ENCODE measurements around the gene NME4. TPM values are rescaled to one million over a fixed set of nuclear protein-coding genes. Genes with fewer than 3 reads are reported as not detected.

Gene NME4
- total RNA-seq, 1 experiment from 2014 or later, result 140 TPM

DNA sequence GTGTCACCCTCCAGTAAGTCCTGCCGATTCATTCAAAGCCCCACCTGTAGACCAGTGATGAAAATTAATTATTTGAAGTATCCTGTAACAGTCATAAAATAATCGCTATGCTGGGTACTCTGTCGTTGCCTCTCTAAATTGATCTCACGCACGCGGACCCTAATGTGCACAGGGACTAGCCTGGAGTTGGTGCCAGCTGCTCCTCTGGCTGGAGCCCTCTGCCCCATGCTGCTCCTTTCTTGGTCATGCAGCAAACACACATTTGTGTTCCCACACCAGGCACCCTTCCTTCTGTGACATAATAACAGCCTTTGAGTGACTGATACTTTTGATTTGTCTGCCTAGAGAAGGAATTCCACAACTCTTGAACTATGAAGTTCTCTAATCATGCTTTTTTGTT, 44.4 kb downstream of the NME4 start:
- DNase-seq, result no peak
- Mint-ChIP-seq H3K27me3 (ENCODE audit: insufficient read depth, unreplicated experiment) (no peaks in the 10 kb centered on the region), H3K4me3 (ENCODE audit: unreplicated experiment) (no peak overlapping the region), H3K4me1 (ENCODE audit: low read depth, unreplicated experiment) (no peaks in the 10 kb centered on the region), H3K27ac (ENCODE audit: unreplicated experiment) (no peak overlapping the region), H3K9me3 (ENCODE audit: unreplicated experiment) (no peaks in the 10 kb centered on the region), H3K36me3 (ENCODE audit: insufficient read depth, unreplicated experiment) (no peaks in the 10 kb centered on the region)
- TF ChIP-seq, protein P1, sequence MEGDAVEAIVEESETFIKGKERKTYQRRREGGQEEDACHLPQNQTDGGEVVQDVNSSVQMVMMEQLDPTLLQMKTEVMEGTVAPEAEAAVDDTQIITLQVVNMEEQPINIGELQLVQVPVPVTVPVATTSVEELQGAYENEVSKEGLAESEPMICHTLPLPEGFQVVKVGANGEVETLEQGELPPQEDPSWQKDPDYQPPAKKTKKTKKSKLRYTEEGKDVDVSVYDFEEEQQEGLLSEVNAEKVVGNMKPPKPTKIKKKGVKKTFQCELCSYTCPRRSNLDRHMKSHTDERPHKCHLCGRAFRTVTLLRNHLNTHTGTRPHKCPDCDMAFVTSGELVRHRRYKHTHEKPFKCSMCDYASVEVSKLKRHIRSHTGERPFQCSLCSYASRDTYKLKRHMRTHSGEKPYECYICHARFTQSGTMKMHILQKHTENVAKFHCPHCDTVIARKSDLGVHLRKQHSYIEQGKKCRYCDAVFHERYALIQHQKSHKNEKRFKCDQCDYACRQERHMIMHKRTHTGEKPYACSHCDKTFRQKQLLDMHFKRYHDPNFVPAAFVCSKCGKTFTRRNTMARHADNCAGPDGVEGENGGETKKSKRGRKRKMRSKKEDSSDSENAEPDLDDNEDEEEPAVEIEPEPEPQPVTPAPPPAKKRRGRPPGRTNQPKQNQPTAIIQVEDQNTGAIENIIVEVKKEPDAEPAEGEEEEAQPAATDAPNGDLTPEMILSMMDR (IDR thresholded peaks at IDR 0.05; ENCODE audit: insufficient read depth in 1 of 2, low read depth in 1 of 2, low read length in 1 of 2, severe bottlenecking in 1 of 2, unreplicated experiment in 1 of 2), result no peak
- no peaks in the 10 kb centered on the region for H3K36me3 ChIP-seq (ENCODE audit: control insufficient read depth, insufficient read depth, low read length)
- BruUV-seq (replicated peaks), result no TSS peak
- no peak overlapping the region for H3K4me3 ChIP-seq (ENCODE audit: low read depth, low read length)
- intact Hi-C loops (cut with micrococcal nuclease; ENCODE audit: unreplicated experiment), result no loop called here
- H3K27me3 ChIP-seq (replicated peaks; ENCODE audit: control insufficient read depth, insufficient read depth, low read length), result no peaks in the 10 kb centered on the region
- ChIA-PET CTCF (no interaction called here), POLR2A (no interaction called here)
- H3K4me1 ChIP-seq, result no peaks in the 10 kb centered on the region
- H3K9me3 ChIP-seq, result no peaks in the 10 kb centered on the region

DNA sequence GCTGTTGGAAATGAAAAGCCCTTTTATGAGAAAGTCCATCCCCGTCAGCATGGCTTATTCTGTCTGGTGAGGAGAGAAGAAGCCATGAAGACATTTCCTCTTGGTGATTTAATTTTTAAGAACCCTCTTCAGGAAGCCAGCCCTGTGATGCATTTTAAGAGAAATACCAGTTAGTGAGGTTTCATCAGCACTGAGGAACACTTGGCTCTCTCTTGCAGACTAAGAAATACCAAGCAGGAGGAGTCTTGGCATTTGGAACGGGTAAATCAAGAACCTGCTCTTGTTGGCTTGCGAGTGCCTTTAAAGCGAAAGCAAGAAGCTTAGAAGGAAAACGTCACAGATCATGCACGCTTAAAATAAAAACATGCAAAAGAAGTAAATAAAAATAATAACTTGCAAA, 46.0 kb downstream of the NME4 start:
- TF ChIP-seq, protein P1 (IDR thresholded peaks at IDR 0.05; ENCODE audit: insufficient read depth in 1 of 2, low read depth in 1 of 2, low read length in 1 of 2, severe bottlenecking in 1 of 2, unreplicated experiment in 1 of 2), result no peak
- BruUV-seq (replicated peaks), result no TSS peak
- DNase-seq, result no peak
- Mint-ChIP-seq H3K4me3 (ENCODE audit: unreplicated experiment) (no peak overlapping the region), H3K9me3 (ENCODE audit: unreplicated experiment) (no peaks in the 10 kb centered on the region), H3K27me3 (ENCODE audit: insufficient read depth, unreplicated experiment) (no peaks in the 10 kb centered on the region), H3K4me1 (ENCODE audit: low read depth, unreplicated experiment) (no peaks in the 10 kb centered on the region), H3K27ac (ENCODE audit: unreplicated experiment) (no peak overlapping the region), H3K36me3 (ENCODE audit: insufficient read depth, unreplicated experiment) (no peaks in the 10 kb centered on the region)
- H3K4me3 ChIP-seq (ENCODE audit: low read depth, low read length), result no peak overlapping the region
- no peaks in the 10 kb centered on the region for H3K9me3 ChIP-seq
- no peaks in the 10 kb centered on the region for H3K36me3 ChIP-seq (ENCODE audit: control insufficient read depth, insufficient read depth, low read length)
- intact Hi-C loops (cut with micrococcal nuclease; ENCODE audit: unreplicated experiment), result no loop called here
- H3K4me1 ChIP-seq, result no peaks in the 10 kb centered on the region
- ChIA-PET POLR2A (no interaction called here), CTCF (no interaction called here)
- no peaks in the 10 kb centered on the region for H3K27me3 ChIP-seq (replicated peaks; ENCODE audit: control insufficient read depth, insufficient read depth, low read length)

DNA sequence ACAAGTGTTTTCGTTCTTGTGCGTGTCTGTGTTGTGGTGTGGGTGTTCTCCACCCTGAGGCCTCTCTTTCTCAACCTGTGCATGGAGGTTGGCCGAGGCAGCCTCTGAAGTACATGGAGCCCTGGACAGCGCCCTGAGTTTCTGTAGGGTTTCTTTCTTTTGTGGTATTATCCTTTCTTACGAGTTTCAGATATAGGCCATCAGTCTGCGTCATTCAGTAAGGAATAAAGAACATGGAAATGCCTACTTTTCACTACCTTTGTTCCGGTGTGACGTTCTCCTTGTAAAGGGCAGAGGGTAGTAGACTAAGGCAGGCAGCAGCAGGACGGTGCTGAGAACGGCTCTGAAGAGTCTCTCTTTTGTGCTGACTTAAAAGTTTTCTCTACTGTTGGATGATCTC, 47.0 kb downstream of the NME4 start:
- no peaks in the 10 kb centered on the region for H3K36me3 ChIP-seq (ENCODE audit: control insufficient read depth, insufficient read depth, low read length)
- Mint-ChIP-seq H3K4me3 (ENCODE audit: unreplicated experiment) (no peak overlapping the region), H3K27me3 (ENCODE audit: insufficient read depth, unreplicated experiment) (no peaks in the 10 kb centered on the region), H3K4me1 (ENCODE audit: low read depth, unreplicated experiment) (no peaks in the 10 kb centered on the region), H3K9me3 (ENCODE audit: unreplicated experiment) (no peaks in the 10 kb centered on the region), H3K36me3 (ENCODE audit: insufficient read depth, unreplicated experiment) (no peaks in the 10 kb centered on the region), H3K27ac (ENCODE audit: unreplicated experiment) (no peak overlapping the region)
- no TSS peak for BruUV-seq (replicated peaks)
- DNase-seq, result no peak
- H3K9me3 ChIP-seq, result no peaks in the 10 kb centered on the region
- H3K4me3 ChIP-seq (ENCODE audit: low read depth, low read length), result no peak overlapping the region
- TF ChIP-seq, protein P1 (IDR thresholded peaks at IDR 0.05; ENCODE audit: insufficient read depth in 1 of 2, low read depth in 1 of 2, low read length in 1 of 2, severe bottlenecking in 1 of 2, unreplicated experiment in 1 of 2), result no peak
- no peaks in the 10 kb centered on the region for H3K27me3 ChIP-seq (replicated peaks; ENCODE audit: control insufficient read depth, insufficient read depth, low read length)
- no peaks in the 10 kb centered on the region for H3K4me1 ChIP-seq
- ChIA-PET POLR2A (no interaction called here), CTCF (no interaction called here)
- intact Hi-C loops (cut with micrococcal nuclease; ENCODE audit: unreplicated experiment), result no loop called here

Data from Caco-2 (cell line).